Ascending aorta (tissue), 2 donors: ENCODE results near the gene HES4. TPM values are rescaled to one million over a fixed set of nuclear protein-coding genes. Genes with fewer than 3 reads are reported as not detected.
"Not testable (repeated sequence)": the region's sequence is repeated elsewhere in the genome, so short reads cannot be mapped to it uniquely, and the experiment has no call there.

Source experiments
- DNase-seq, 2 donors: peaks; one replicate each; pipeline ENCODE4 v3.0.0-alpha.2; 2019; ENCODE audit warnings: low spot score in 2 of 2
- H3K27ac ChIP-seq, 2 donors: fragments of 200-600 bp; sonication (generic); one replicate each; pipeline ENCODE4 v1.5.1; 2016 to 2017; ENCODE audit warnings: mild to moderate bottlenecking in 1 of 2
- H3K27me3 ChIP-seq: fragments of 200-600 bp; sonication (generic); one replicate; pipeline ENCODE4 v1.5.1; 2017
- H3K36me3 ChIP-seq, 2 donors: fragments of 200-600 bp; sonication (generic); one replicate each; pipeline ENCODE4 v1.5.1; 2016
- H3K4me1 ChIP-seq, 2 donors: fragments of 200-600 bp; sonication (generic); one replicate each; pipeline ENCODE4 v1.5.1; 2016 to 2017; ENCODE audit warnings: mild to moderate bottlenecking in 1 of 2
- H3K4me3 ChIP-seq, 2 donors: fragments of 200-600 bp; sonication (generic); one replicate each; pipeline ENCODE4 v1.5.1; 2016 to 2017; ENCODE audit warnings: mild to moderate bottlenecking in 1 of 2
- H3K9me3 ChIP-seq, 2 donors: fragments of 200-600 bp; sonication (generic); one replicate each; pipeline ENCODE4 v1.5.1; 2016
- CTCF ChIP-seq, 3 experiments: fragments of 200-600 bp in 2 of 3; fragments of 450-650 bp in 1 of 3; sonication (generic) in 2 of 3; IDR thresholded peaks; one replicate each; pipeline ENCODE4 v1.5.1; 2016 to 2019; ENCODE audit warnings: antibody characterized with exemption in 3 of 3, mild to moderate bottlenecking in 1 of 3, moderate library complexity in 1 of 3
- intact Hi-C: fragments of 100-400 bp; cut with DNase I; formaldehyde crosslinking; loops from one replicate; pipeline ENCODE4 v1.15.1; 2023
- total RNA-seq: library from RNA; depleted of rRNA; stranded (reverse); fragments of >200 nt; gene quantifications from one replicate; pipeline ENCODE4 v1.1.0, GENCODE V29; 2016

Gene HES4
- total RNA-seq, 1 donor from 2014 or later: 285 TPM

DNA sequence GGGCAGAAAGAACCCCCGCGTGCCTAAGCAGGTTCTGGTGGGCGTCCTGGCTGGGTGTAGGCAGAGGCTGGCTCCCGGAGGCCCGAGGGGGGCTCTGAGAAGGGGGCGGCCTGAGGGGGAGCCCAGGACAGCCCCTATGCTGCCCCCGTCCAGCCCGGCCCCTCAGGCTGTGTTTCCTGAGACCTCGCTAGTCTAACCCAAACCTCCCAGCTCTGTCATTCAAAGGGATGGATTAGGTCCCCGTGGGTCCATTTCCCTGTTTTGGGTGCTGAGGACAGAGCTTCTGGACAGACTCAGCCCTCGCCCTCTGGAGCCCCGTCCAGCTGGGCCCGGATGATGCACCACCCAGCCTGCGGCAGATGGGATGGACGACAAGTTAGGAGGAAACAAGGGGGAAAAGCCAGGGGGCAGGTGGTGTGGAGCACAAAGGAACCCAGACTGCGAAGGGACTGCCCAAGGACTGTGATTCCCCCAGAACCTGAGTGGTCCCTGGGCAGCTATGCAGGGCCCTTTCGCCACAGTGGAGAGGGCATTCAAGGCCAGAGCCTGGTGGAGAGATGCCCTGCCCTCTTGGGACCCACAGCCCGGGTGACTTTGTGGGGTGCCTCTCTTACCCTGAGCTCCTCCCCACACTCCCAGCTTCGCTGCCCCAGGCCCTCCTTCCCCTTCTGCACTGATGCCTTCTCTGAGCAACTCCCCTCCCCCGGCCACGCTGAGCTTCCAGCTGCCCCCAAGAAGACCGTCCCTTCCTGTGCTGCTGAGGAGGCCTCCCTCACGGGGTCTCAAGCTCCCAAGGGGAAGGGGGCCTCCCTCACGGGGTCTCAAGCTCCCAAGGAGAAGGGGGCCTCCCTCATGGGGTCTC is 2.8 kb downstream of the HES4 start:
- Histone ChIP-seq H3K36me3 (no peaks in the 10 kb centered on the region), H3K27me3 (no peaks in the 10 kb centered on the region), H3K4me3 (no peak overlapping the region), H3K9me3 (peaks cover 0 to 7% of the 10 kb centered on the region in 2 donors), H3K4me1 (peaks cover 15 to 17% of the 10 kb centered on the region in 2 donors), H3K27ac (no peak overlapping the region)
- intact Hi-C loops: no loop called here
- TF ChIP-seq CTCF (IDR thresholded peaks at IDR 0.05): no peak
- no peak for DNase-seq

DNA sequence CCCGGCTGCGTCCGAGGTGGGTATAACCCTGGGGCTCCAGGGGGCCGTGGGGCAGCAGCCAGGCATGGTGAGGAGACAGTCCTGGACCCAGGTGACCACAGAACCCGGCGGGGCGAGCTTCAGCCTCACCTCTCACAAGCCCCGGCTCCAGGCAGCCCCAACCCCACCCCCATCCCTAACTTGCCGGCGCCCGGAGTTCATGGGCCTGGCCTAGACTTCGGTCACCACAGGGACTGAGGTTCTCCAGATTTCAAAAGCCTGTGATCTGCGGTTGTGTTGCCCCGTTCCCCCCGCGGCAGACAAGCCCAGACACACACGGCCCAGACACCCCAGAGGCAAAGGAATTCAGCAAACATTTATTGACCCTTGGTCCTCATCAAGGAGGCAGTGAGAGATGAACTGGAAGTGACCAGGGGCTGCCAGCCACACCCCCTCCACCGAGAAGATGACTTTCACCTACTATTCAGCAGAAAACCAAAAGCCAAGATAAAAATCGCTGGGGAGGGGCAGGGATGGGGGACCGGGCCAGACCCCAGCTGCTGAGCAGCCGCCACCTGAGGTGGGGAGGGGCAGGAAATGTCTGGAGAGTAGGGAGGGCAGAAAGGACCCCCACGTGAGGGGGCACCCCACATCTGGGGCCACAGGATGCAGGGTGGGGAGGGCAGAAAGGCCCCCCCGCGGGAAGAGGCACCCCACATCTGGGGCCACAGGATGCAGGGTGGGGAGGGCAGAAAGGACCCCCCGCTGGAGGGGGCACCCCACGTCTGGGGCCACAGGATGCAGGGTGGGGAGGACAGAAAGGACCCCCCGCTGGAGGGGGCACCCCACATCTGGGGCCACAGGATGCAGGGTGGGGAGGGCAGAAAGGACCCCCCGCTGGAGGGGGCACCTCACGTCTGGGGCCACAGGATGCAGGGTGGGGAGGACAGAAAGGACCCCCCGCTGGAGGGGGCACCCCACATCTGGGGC is 3.9 kb downstream of the HES4 start:
- Histone ChIP-seq H3K27me3 (no peaks in the 10 kb centered on the region), H3K4me1 (peaks cover 6 to 17% of the 10 kb centered on the region in 2 donors), H3K36me3 (no peaks in the 10 kb centered on the region), H3K4me3 (no peak overlapping the region), H3K9me3 (peaks cover 0 to 18% of the 10 kb centered on the region in 2 donors), H3K27ac (no peak overlapping the region)
- no peak for DNase-seq
- TF ChIP-seq CTCF (IDR thresholded peaks at IDR 0.05): no peak
- intact Hi-C loops: no loop called here

GRCh38 chr1:994546-994945 is 5.4 kb downstream of the HES4 start:
- not testable (repeated sequence) for H3K4me3 ChIP-seq

GRCh38 chr1:993379-993995 is 6.4 kb downstream of the HES4 start:
- DNase-seq: no peak
- Histone ChIP-seq H3K4me1 (peaks cover 4 to 8% of the 10 kb centered on the region in 2 donors), H3K27me3 (no peaks in the 10 kb centered on the region), H3K4me3 (no peak overlapping the region), H3K36me3 (no peaks in the 10 kb centered on the region), H3K27ac (no peak overlapping the region), H3K9me3 (peaks cover 0 to 24% of the 10 kb centered on the region in 2 donors)
- intact Hi-C loops: no loop called here
- no peak for TF ChIP-seq CTCF (IDR thresholded peaks at IDR 0.05)

More at GRCh38 chr1:994546-994945, 5.4 kb downstream of the HES4 start:
- H3K27ac ChIP-seq, intact Hi-C loops, DNase-seq, H3K36me3 ChIP-seq, H3K27me3 ChIP-seq: not testable (repeated sequence)
- Histone ChIP-seq H3K9me3 (peaks cover 0 to 21% of the 10 kb centered on the region in 2 donors), H3K4me1 (peaks cover 4 to 15% of the 10 kb centered on the region in 2 donors)

DNA sequence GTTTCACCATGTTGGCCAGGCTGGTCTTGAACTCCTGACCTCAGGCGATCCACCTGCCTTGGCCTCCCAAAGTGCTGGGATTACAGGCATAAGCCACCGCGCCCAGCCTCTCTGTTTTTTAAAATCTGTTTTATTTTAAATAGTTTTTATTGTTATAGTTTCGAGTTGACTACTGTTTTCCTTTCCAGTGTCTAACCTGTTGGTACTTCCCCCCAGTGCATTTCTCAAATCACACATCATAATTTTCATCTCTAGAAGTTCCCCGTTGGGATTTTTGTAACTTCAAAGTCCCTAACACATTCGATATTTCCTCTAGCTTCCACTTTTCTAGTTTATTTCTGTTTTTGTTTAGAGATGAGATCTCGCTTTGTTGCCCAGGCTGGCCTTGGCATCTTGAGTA is 7.5 kb downstream of the HES4 start:
- Histone ChIP-seq H3K27me3 (no peaks in the 10 kb centered on the region), H3K27ac (no peak overlapping the region), H3K9me3 (peaks cover 0 to 24% of the 10 kb centered on the region in 2 donors), H3K36me3 (no peaks in the 10 kb centered on the region), H3K4me1 (no peaks in the 10 kb centered on the region), H3K4me3 (no peak overlapping the region)
- DNase-seq: no peak
- TF ChIP-seq CTCF (IDR thresholded peaks at IDR 0.05): no peak
- intact Hi-C loops: no loop called here
